Thoracic aorta (tissue), 2 donors: ENCODE results near the gene RNF168. TPM values are rescaled to one million over a fixed set of nuclear protein-coding genes. Genes with fewer than 3 reads are reported as not detected.
"Not testable (repeated sequence)": the region's sequence is repeated elsewhere in the genome, so short reads cannot be mapped to it uniquely, and the experiment has no call there.

Experiments used
- ATAC-seq: fragments of 150-250 bp; one replicate; pipeline ENCODE4 v1.8.0; 2017; ENCODE audit warnings: low read depth; ENCODE audit not compliant: insufficient number of reproducible peaks, low FRiP score
- DNase-seq: peaks from one replicate; pipeline ENCODE4 v3.0.0-alpha.2; 2020; ENCODE audit warnings: low spot score
- H3K27ac ChIP-seq, 2 donors: fragments of 200-600 bp; sonication (generic); 1 replicate in 1 of 2; 2 replicates in 1 of 2; pipeline ENCODE4 v1.5.1; 2016; ENCODE audit warnings: mild to moderate bottlenecking in 2 of 2, moderate library complexity in 2 of 2
- H3K27me3 ChIP-seq: fragments of 200-600 bp; sonication (generic); replicated peaks from 2 replicates; pipeline ENCODE4 v1.6.0; 2016; ENCODE audit warnings: mild to moderate bottlenecking; ENCODE audit not compliant: insufficient read depth
- H3K36me3 ChIP-seq: fragments of 200-600 bp; sonication (generic); one replicate; pipeline ENCODE4 v1.5.1; 2016
- H3K4me1 ChIP-seq, 2 donors: fragments of 200-600 bp; sonication (generic); 1 replicate in 1 of 2; 2 replicates in 1 of 2; pipeline versions ENCODE4 v1.5.1 to v1.6.0; 2016; ENCODE audit warnings: low read depth in 2 of 2, mild to moderate bottlenecking in 1 of 2; ENCODE audit not compliant: control insufficient read depth in 1 of 2
- H3K4me3 ChIP-seq: fragments of 200-600 bp; sonication (generic); 2 replicates; pipeline ENCODE4 v1.5.1; 2016; ENCODE audit warnings: mild to moderate bottlenecking
- H3K9me3 ChIP-seq: fragments of 200-600 bp; sonication (generic); 2 replicates; pipeline ENCODE4 v1.5.1; 2016
- CTCF ChIP-seq: fragments of 200-600 bp; sonication (generic); IDR thresholded peaks from one replicate; pipeline ENCODE4 v1.5.1; 2019; ENCODE audit warnings: antibody characterized with exemption
- total RNA-seq, 2 donors: library from RNA; depleted of rRNA; stranded (reverse); fragments of >200 nt; gene quantifications; one replicate each; pipeline versions ENCODE4 v1.1.0 to v1.2.3, GENCODE V29; 2016

Gene RNF168
- total RNA-seq, result 10 to 100 TPM; 24.0 to 30.8 TPM

- peak within 1 kb of the TSS; percentile 91 for H3K4me3 ChIP-seq
- no peaks in the 10 kb centered on the region for H3K9me3 ChIP-seq
- TF ChIP-seq CTCF, result no peak
- DNase-seq (peak; percentile 79), ATAC-seq (peak; percentile 52)
- H3K27me3 ChIP-seq, result no peaks in the 10 kb centered on the region
- peaks cover 11 to 25% of the 10 kb centered on the region in 2 donors for H3K4me1 ChIP-seq
- H3K27ac ChIP-seq, result peak within 1 kb of the TSS; percentile 99 to 100
- H3K36me3 ChIP-seq, result no peaks in the 10 kb centered on the region
Measured at GRCh38 chr3:196503196-196504076, at the start of gene RNF168. TSS of gene RNF168 (minus strand) at chr3:196503768. CDS start at chr3:196503173, 595 bp downstream.

- H3K27me3 ChIP-seq, result no peaks in the 10 kb centered on the region
- no peak for TF ChIP-seq CTCF
- no peaks in the 10 kb centered on the region for H3K9me3 ChIP-seq
- DNase-seq, result no peak
- H3K4me1 ChIP-seq, result no peaks in the 10 kb centered on the region
- no peak overlapping the region for H3K27ac ChIP-seq
- ATAC-seq, result no peak
- peaks cover 2% of the 10 kb centered on the region for H3K36me3 ChIP-seq
- no peak overlapping the region for H3K4me3 ChIP-seq
Measured at GRCh38 chr3:196552253-196552652, 48.7 kb upstream of the RNF168 start.

GRCh38 chr3:196550172-196550571 is 46.6 kb upstream of the RNF168 start:
- not testable (repeated sequence) for H3K9me3 ChIP-seq, H3K27ac ChIP-seq, ATAC-seq, H3K27me3 ChIP-seq, H3K4me1 ChIP-seq, H3K36me3 ChIP-seq, H3K4me3 ChIP-seq, DNase-seq

- H3K36me3 ChIP-seq, H3K4me3 ChIP-seq, ATAC-seq, H3K27me3 ChIP-seq, H3K27ac ChIP-seq, H3K4me1 ChIP-seq, H3K9me3 ChIP-seq, DNase-seq: not testable (repeated sequence)
Measured at GRCh38 chr3:196549312-196549711, 45.7 kb upstream of the RNF168 start.

- no peaks in the 10 kb centered on the region for H3K36me3 ChIP-seq
- H3K9me3 ChIP-seq, result no peaks in the 10 kb centered on the region
- no peaks in the 10 kb centered on the region for H3K27me3 ChIP-seq
- no peak overlapping the region for H3K27ac ChIP-seq
- no peak overlapping the region for H3K4me3 ChIP-seq
- no peaks in the 10 kb centered on the region for H3K4me1 ChIP-seq
- no peak for ATAC-seq
- TF ChIP-seq CTCF, result no peak
- no peak for DNase-seq
Measured at GRCh38 chr3:196547067-196547466, 43.5 kb upstream of the RNF168 start.

- no peak for ATAC-seq
Measured at GRCh38 chr3:196546537-196546936, 43.0 kb upstream of the RNF168 start.

More at GRCh38 chr3:196546537-196546936, 43.0 kb upstream of the RNF168 start:
- Histone ChIP-seq H3K36me3 (no peaks in the 10 kb centered on the region), H3K9me3 (no peaks in the 10 kb centered on the region), H3K27me3 (no peaks in the 10 kb centered on the region), H3K4me1 (no peaks in the 10 kb centered on the region), H3K4me3 (no peak overlapping the region), H3K27ac (no peak overlapping the region)
- DNase-seq, result no peak
- TF ChIP-seq CTCF, result no peak
